GM12874 (cell line): ENCODE data around the gene PZP.

ENCODE experiments used
- CTCF ChIP-seq: IDR thresholded peaks from 2 replicates; pipeline ENCODE4 v1.5.1; 2011; ENCODE audit warnings: low read depth, mild to moderate bottlenecking, control low read depth, low read length, moderate library complexity; ENCODE audit not compliant: insufficient read depth

PZP gene

GRCh38 chr12:9115731-9116559 is 92.2 kb downstream of the PZP start, which contains the start of gene A2M:
Gene A2M (minus strand): TSS chr12:9115919. CDS start chr12:9115849, 70 bp downstream.
- no peak for TF ChIP-seq CTCF

DNA sequence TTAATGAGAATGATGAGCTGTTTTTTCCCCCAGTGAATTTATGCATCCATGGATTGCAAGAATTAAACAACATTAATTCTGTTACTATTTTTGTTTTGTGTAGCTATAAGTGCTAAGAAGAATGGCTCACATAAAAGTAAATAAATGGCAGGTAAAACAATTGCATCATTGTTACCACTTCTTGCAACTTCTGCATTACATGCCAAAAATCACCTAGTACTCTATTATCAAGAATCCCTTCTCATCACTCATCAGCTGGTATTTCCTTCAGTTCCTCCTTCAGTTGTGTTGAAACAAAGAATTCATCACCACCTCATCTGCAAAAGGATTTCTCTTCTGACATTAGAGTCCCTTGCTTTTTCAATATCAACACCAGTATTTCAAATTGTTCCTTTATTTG is 93.2 kb downstream of the PZP start:
- TF ChIP-seq CTCF, result no peak

GRCh38 chr12:9113987-9114309 is 94.2 kb downstream of the PZP start:
- no peak for TF ChIP-seq CTCF

DNA sequence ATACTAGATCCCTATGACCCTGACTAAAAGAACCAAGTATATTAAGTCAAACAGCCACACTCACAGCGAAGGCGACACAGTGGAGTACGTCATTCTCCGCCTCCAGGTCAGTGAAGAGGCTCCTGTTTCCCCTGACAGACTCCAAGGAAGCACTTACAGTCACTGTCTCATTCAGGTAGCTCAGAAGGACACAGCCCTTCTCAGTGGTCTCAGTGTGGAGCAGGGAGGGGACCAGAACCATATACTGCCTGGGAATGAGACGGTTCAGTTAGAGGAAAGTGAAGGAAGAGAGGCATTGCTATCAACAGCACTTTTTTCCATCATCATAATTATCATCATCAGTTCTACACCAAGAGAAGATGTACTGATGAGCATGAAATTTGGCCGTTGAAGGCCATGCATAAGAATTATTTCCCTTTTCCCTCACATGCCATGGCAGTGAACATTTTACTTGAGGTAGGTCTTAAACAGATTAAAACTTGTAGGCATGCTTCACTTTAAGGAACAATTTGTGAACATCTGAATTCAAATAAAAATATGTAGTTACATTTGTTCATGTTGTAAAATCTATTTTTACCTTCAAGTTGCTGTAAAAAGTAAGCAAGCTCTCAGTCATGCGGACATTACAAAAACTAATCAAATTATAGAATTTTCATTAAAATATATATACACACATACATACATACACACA is 94.8 kb downstream of the PZP start:
- TF ChIP-seq CTCF, result no peak

DNA sequence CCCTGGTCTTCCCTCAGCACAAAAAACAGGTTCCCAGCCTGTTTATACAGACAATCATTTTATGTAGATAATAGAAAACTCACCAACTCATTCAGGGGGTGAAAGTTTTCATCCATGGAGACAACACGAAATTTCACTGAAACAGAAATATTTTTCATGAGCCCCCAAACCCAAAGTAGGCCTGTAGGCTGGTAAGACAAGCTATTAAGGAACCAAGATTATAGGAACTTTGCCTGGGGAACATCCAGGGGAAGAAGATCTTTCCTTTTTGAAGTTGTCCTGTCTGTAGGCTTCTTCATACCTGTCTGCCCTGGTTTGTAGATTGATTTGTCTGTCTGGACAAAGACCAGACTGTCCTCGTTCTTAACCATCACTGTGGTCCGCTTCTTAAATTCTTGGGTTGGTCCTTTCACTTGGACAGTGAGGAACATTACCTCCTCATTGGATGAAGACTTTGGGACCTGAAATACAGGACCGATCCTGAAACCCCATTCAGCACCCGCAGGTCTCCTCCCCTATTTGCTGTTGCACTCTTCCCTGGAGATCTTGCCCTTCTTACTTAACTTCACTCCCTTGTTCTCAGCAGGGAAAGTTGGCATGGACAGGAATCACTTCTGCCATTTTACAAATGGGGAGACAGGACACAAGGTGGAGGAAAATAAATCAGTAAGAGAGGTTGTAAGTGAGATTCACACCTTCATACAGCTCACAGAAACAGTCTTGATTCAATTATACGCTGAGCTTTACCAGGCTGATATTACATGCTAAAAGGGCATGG is 95.9 kb downstream of the PZP start:
- TF ChIP-seq CTCF, result no peak

- TF ChIP-seq CTCF, result no peak
Measured at GRCh38 chr12:9111525-9111924, 96.7 kb downstream of the PZP start.

DNA sequence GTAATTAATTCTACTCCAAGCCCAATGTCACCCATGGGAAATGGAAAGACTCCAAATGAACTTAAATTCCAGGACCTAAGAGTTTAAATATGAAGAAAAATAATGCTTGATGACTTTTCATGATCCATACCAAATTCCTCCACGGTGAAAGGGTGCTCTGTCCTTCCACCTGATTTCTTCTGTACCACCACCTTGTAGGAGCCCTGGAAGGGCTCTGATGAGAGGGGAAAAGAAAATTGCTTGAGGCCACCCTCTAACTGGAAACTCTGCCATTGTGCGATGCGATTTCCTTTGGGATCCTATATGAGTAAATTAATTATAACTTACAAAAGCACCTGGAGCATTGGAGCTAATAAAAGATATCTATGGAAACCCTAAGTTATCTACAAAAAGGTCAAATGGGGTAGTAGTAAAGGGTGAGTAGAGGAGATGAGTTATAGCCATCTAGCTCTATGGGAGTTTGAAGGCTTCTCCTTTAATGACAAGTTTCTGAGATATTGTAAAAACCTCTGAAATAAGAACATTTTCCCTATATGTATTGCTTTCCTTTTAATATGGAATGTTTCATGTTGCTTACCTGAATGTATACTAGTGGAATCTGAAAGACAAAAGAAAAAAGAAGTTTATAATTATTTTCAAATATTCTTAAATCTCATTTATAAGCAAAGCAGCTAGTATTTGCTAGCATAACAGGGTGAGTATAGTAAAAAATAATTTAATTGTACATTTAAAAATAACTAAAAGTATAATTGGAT is 98.3 kb downstream of the PZP start:
- no peak for TF ChIP-seq CTCF
